ENCODE data around the gene CPLANE2.

Gene CPLANE2

GRCh38 chr1:16237343-16237830, 404 bp upstream of the CPLANE2 start:
- DNase-seq (ENCODE audit: insufficient read length, low spot score) (no peak), FAIRE-seq (no peak)
- TF ChIP-seq CTCF (IDR thresholded peaks at IDR 0.05; ENCODE audit: insufficient read depth, missing control alignments) = no peak

GRCh38 chr1:16235944-16236510, 956 bp downstream of the CPLANE2 start:
- FAIRE-seq (no peak), DNase-seq (ENCODE audit: insufficient read length, low spot score) (no peak)
- TF ChIP-seq CTCF (IDR thresholded peaks at IDR 0.05; ENCODE audit: insufficient read depth, missing control alignments) = peak; percentile 13

- no peak for FAIRE-seq
- no peak for TF ChIP-seq CTCF (IDR thresholded peaks at IDR 0.05; ENCODE audit: insufficient read depth, missing control alignments)
- no peak for DNase-seq (ENCODE audit: insufficient read length, low spot score)
These were observed 1.6 kb downstream of the CPLANE2 start for GRCh38 chr1:16235347-16235746.

GRCh38 chr1:16233431-16233830, 3.6 kb downstream of the CPLANE2 start:
- FAIRE-seq (no peak), DNase-seq (ENCODE audit: insufficient read length, low spot score) (no peak)
- no peak for TF ChIP-seq CTCF (IDR thresholded peaks at IDR 0.05; ENCODE audit: insufficient read depth, missing control alignments)

GRCh38 chr1:16232316-16232710, 4.7 kb downstream of the CPLANE2 start:
- no peak for TF ChIP-seq CTCF (IDR thresholded peaks at IDR 0.05; ENCODE audit: insufficient read depth, missing control alignments)
- DNase-seq (ENCODE audit: insufficient read length, low spot score) = no peak
- no peak for FAIRE-seq

GRCh38 chr1:16231331-16232315, 5.4 kb downstream of the CPLANE2 start:
- DNase-seq (ENCODE audit: insufficient read length, low spot score) = no peak
- FAIRE-seq = no peak
- TF ChIP-seq CTCF (IDR thresholded peaks at IDR 0.05; ENCODE audit: insufficient read depth, missing control alignments) = no peak

GRCh38 chr1:16230744-16231143, 6.2 kb downstream of the CPLANE2 start:
- no peak for DNase-seq (ENCODE audit: insufficient read length, low spot score)
- FAIRE-seq = no peak
- TF ChIP-seq CTCF (IDR thresholded peaks at IDR 0.05; ENCODE audit: insufficient read depth, missing control alignments) = no peak

Measured in D721Med (cell line).